GM13977 (cell line): ENCODE measurements around the gene MPG.
A peak's percentile ranks its signal among the peaks of the same experiment; 100 is the strongest.
"Not testable (repeated sequence)": the region's sequence is repeated elsewhere in the genome, so short reads cannot be mapped to it uniquely, and the experiment has no call there.

Experiments used
- DNase-seq: peaks from one replicate; pipeline ENCODE4 v3.0.0; 2012; ENCODE audit warnings: low spot score
- in situ Hi-C: fragments of 300-500 bp; cut with MboI; formaldehyde crosslinking; loops from one replicate; pipeline ENCODE4 v1.12.0; 2022; ENCODE audit warnings: low sequenced_read_pairs, low pct_unique_long_range_greater_than_20kb, mixed read lengths, inconsistent platforms; ENCODE audit not compliant: unreplicated experiment
- TF ChIP-seq, protein P1 (sequence below): IDR thresholded peaks from 2 replicates; pipeline ENCODE4 v1.5.1; 2012; ENCODE audit warnings: mild to moderate bottlenecking, control low read depth; ENCODE audit not compliant: insufficient read depth; ENCODE audit errors: extremely low read depth, missing control alignments

Gene MPG

DNA sequence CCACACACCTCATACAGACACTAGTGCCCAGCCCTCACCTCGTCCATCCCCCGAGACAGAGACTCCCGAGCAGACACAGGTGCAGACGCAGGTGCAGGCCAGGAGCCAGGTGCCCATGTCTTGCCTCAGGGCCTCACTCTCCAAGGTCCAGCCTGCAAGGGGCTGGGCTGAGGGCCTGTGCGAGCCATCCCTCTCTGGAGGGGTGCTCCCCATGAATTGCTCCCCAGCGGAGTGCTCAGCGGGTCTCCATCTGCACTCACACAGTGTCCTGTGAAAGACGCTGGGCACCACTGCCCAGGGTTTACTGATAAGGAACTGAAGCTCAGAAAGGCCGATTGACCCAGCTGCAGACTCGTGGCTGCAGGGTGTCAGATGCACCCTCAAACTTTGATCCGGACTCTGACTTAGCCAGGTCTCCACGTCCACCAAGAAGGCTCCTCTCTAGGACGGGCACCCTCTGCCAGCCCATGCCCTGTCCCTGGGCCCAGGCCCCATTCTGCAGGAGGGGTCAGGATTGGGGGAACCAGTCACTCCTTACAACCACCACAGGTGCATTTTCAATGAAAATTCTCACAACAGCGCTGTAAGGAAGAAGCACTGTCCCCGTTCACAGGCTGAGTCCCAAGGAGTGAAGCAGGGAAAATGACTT is 41.6 kb upstream of the MPG start:
- in situ Hi-C loops: no loop called here
- no peak for DNase-seq
- TF ChIP-seq, protein P1, sequence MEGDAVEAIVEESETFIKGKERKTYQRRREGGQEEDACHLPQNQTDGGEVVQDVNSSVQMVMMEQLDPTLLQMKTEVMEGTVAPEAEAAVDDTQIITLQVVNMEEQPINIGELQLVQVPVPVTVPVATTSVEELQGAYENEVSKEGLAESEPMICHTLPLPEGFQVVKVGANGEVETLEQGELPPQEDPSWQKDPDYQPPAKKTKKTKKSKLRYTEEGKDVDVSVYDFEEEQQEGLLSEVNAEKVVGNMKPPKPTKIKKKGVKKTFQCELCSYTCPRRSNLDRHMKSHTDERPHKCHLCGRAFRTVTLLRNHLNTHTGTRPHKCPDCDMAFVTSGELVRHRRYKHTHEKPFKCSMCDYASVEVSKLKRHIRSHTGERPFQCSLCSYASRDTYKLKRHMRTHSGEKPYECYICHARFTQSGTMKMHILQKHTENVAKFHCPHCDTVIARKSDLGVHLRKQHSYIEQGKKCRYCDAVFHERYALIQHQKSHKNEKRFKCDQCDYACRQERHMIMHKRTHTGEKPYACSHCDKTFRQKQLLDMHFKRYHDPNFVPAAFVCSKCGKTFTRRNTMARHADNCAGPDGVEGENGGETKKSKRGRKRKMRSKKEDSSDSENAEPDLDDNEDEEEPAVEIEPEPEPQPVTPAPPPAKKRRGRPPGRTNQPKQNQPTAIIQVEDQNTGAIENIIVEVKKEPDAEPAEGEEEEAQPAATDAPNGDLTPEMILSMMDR: no peak

DNA sequence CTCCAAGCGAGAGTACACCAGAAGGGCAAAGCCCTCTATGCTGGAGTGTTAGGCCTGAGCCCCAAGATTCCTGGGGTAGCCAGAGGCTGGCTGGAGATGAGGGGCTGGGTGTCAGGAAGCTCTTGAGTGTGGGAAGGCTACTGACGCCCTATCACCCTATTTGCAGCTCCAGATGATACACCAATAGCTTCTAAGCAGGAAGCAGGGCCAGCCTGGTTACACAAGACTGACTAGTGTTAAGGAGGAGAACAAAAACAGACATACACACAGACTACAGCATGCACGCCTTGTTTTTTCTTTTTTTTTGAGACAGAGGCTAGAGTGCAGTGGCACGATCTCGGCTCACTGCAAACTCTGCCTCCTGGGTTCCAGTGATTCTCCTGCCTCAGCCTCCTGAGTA is 40.5 kb upstream of the MPG start:
- in situ Hi-C loops: no loop called here
- no peak for DNase-seq
- TF ChIP-seq, protein P1: no peak

DNA sequence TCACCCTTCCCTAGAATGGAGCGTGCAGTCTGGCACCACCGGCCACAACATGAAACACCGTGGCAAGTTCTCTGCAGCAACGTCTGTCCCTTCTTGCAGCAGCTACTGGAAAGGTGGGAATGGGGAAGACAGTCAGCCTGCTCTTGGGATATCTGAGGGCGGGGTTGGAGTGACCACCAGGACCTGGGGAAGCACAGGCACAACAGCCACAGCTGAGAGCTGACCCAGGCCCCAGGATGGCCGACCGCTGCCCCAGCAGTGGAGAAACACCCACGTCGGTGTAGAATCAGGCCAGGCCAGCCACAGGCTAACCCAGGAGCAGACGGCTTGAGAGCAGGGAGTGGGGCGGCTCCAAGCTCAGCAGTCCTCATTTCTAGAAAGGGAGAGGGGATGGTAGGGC is 39.8 kb upstream of the MPG start:
- DNase-seq, in situ Hi-C loops: not testable (repeated sequence)

DNA sequence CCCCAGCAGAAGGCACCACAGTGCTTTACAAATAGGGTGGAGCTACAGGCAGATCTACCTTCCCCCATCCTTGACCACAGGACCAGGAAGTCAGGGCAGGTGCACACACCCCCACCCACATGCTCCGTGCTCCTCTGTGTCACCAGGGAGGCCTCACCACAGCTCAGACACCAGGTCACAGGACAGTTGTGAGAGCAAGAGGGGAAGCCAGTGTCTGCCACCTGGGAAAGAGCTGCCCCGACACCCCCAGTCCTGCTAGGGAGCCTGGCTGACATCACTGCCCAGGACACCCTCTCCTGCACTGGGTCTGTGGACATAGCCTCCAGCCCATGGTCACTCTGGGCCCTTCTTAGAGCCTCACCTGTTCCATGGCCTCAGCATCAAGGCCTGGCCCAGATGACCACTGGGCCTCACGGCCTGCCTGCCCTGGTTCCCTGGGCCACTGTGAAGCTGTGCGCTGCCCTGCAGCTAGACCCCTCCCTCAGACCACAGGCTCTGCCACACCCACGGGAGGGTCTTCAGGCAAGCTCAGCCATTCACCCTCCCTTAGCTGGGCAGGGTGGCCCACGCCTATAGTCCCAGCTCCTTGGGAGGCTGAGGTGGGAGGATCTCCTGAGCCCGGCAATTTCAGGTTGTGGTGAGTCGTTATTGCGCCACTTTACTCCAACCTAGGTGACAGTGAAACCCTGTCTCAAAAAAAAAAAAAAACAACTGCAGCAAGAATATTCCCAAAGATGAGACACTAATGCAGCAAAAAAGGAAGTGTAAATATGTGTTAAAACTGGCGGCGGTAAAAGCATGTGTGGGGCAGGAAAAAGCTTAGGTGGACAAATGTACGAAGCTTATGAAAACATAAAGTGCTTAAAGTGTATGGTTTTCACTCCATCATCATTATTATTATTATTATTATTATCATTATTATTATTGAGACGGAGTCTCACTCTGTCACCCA is 38.8 kb upstream of the MPG start:
- DNase-seq: peak; percentile 86
- in situ Hi-C loops: no loop called here

DNA sequence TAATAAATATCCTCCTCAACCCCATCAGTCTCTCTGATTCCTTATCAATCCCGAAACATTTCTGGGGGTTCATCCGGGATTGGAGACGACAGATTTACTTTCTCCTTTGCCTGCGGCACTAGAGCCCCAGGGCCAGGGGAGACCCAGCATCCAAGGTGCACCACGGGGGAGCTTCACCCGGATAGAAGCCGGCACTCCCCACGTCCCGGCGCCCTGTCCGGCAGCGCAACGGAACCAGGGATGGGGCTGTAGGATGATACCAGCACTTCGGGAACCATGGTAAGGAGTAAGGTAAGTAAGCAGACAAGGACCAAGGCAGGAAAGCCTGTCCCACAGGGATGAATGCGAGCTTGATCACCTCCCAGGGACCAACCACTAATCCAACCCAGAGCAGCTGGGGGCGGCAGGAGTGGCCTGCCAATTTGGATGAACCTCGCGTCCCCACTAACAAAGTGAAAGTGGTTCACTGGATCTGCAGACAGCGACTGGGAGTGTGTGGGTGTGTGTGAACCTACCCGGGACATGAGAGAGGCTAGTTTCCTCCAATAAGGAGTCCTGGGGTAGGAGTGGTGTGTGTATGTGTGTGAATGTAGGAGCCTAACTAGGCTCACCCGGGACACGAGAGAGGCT is 36.5 kb upstream of the MPG start:
- DNase-seq: no peak
- TF ChIP-seq, protein P1: no peak
- in situ Hi-C loops: no loop called here

More for the DNA sequence above, 38.8 kb upstream of the MPG start:
- TF ChIP-seq, protein P1: no peak

DNA sequence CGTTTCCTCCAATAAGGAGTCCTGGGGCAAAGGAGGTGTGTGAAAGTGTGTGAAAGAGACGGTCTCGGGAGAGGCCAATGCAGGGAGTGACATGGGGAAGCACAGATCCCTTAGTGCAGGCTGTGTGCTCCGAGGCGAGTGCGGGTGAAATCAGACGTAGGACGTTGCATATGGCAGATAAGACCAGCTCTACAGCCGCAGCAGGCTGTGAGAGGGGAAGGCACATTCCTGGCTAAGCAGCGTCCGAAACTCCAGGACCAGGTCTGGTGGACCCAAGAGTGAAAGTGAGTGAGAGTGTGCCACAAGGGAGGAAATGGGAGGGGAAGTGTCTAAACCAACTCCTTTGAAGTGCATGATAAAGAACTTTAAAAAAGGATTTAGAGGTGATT is 36.0 kb upstream of the MPG start:
- TF ChIP-seq, protein P1: no peak
- in situ Hi-C loops: no loop called here
- no peak for DNase-seq
